Fibroblast of skin of right quadriceps (primary cell): Measurements from ENCODE around the gene LRRFIP2.
A peak's percentile ranks its signal among the peaks of the same experiment; 100 is the strongest.
"Not testable (repeated sequence)": the region's sequence is repeated elsewhere in the genome, so short reads cannot be mapped to it uniquely, and the experiment has no call there.

ENCODE experiments used
- DNase-seq: peaks from one replicate; pipeline ENCODE4 v3.0.0-alpha.2; 2013

The LRRFIP2 gene

DNA sequence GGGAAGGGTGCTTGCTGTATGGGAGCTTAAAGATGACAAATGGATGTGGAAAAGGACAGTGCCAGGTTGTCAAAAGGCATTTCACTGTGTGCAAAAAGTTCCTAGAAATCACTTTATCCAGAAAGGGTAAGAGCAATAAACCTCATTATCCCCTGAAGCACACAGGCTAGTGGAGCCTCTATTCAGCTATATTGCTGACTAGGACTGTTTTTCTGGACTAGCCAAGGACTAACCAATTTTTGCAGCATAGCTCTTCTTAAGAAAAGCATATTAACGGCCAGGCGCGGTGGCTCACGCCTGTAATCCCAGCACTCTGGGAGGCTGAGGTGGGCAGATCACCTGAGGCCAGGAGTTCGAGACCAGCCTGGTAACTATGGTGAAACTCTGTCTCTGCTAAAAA is 116.3 kb downstream of the LRRFIP2 start:
- DNase-seq: no peak

DNA sequence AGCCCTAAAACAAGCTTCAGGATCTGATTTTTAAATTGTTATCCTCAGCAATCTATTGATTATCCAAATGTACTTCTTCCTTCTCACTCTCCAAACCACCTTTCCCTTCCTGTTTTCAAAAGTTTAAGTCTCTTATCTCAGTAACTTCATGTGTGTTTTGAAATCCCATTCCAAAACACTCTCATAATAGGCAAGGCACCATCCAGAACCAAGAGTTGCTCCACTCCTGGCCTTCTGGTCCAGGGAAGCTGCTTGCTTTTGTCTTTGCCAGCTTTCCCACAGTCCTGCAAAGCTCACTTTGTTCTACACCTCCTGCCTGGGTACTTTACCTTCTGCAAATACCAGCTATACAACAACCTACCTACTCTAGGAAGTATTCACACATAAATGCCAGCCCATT is 117.6 kb downstream of the LRRFIP2 start:
- no peak for DNase-seq

DNA sequence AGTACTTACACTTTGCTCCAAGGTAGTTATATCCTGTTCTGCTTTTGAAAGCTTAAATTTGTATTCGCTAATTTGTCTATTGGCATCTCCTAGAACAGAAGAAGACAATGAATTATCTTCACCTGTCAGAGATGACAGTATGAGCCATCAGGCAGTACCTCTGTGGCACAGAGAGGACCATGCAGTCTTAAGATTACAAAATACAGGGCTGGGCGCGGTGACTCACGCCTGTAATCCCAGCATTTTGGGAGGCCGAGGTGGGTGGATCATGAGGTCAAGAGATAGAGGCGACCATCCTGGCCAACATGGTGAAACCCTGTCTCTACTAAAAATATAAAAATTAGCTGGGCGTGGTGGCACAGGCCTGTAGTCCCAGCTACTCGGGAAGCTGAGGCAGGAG is 119.3 kb downstream of the LRRFIP2 start:
- not testable (repeated sequence) for DNase-seq

DNA sequence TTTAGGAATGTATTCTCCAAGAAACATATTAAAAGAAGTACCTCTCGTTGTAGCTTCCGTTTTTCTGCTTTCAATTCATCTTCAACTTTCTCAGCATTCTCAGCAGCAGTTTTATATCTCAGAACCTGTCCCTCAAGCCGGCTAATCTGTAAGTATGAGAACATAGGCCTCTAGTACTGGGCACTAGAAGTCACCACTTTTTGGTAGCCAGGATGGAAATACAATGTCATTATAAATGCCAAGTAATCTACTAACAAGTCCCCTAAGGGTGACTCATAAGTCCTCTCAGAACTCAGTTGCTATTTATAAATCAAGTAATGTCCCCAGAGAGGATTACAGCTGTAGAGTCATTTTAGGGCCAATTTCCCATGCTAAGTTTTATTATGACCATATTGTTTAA is 120.0 kb downstream of the LRRFIP2 start:
- DNase-seq: peak; percentile 80

DNA sequence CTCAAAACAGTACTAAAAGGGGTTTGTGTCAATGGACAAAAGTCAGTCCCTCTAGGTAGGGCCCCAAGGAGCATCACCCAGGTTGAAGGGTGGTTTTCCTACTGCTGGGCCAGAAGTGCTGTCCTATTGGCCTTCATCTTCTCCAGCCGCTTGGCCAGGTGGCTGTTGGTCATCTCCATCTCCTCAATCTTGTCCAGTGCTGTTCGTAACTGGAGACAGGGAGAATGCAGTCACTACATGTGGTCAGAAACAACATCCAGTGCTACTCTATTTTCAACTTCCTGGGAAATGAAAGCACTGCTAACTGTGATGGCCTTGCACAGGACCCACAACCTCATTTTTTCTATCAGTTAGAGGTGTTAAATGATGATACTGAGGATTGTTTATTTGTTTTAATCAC is 120.6 kb downstream of the LRRFIP2 start:
- DNase-seq: no peak

DNA sequence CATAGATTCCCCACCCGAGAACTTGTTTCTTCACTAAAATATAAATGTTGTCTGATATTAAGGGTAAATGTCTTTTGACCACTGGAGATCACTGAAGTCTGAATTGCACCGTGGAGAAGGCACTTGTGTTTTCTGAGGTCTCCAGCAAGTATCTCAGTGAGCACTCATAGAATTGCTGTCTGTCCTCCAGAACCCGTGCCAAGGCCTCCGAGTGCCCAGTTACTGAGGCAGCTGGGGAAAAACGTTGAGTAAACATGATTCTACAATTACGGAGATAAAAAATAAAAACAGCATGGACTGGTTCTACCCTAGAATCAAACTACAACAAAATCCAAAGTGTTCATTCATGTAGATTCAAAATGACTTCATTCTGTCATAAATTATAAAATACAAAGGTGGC is 121.0 kb downstream of the LRRFIP2 start:
- DNase-seq: no peak

DNA sequence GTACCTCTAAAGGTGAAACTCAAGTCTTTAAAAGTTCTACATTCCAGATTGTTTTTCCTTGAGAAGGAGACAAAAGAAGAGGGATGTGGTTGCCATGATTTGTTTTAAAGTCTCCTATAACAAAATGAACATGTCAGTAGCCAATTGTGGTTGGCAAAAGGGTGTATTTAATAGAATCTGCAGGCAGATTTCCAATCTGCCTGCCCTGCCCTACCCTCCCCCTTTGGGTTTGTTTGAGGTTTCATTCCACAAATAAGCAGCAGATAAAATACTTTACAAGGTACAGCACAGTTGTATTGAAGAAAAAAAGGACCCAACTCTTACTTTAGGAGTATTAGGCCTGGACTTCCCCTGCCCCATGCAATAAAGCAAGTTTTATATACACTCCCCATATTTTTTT is 121.5 kb downstream of the LRRFIP2 start:
- no peak for DNase-seq

DNA sequence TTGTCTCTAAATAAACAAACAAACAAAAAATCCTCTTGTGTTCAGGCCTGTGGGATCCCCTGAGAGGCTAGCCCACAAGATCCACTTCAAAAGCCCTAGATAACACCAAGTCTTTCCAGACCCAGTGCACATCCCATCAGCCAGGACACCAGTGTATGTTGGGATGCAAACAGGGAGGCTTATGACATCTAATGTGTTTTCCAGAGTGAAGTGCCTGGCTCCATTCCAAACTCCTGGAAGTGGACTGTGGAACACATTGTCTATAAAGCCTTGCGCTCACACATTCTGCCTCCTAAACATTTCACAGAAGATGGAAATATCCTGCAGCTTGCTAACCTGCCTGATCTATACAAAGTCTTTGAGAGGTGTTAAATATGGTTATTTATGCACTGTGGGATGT is 124.1 kb downstream of the LRRFIP2 start:
- DNase-seq: no peak

DNA sequence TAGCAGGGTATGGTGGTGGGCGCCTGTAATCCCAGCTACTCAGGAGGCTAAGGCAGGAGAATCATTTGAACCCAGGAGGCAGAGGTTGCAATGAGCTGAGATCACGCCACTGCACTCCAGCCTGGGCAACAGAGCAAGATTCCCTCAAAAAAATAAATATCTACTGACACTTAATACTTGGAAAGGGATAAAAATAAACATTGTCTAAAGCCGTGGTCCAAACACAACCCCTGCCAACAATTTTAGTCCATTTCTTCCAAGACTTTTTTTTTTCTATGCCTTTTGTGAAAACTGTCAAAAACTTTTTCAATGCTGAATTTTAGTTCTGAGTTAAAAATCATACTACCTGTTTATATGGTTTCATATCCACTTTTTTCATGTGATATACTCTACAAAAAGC is 131.7 kb downstream of the LRRFIP2 start:
- DNase-seq: not testable (repeated sequence)

DNA sequence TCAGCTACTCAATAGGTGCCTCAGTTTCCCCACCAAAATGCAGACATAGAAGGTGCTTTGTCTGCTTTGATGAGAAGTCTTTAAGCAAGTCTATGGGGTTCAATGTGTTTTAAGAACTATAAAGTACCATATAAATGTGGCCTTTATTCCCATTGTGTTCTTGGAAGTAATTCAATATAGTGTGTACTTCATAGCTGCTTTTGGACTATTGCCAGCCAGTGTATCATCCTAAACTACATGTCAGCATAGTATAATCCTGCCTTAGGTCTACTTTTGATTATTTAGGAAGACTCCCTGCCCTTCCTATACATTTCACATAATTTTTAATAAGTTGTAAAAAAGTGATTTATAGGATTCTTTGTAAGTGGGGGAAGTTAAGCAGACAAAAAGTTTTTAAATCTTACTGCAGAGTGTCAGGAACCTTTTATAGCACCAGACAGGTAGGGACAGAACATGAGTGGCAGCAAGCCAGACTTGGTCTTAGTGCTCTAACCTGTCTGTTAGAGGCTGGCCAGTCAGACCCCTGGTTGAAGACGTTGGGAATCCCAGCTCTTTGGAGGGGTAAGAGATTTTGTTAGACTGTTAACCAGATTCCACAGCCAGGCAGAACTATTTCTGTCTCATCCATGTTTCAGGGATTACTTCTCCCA is 132.7 kb downstream of the LRRFIP2 start:
- no peak for DNase-seq

DNA sequence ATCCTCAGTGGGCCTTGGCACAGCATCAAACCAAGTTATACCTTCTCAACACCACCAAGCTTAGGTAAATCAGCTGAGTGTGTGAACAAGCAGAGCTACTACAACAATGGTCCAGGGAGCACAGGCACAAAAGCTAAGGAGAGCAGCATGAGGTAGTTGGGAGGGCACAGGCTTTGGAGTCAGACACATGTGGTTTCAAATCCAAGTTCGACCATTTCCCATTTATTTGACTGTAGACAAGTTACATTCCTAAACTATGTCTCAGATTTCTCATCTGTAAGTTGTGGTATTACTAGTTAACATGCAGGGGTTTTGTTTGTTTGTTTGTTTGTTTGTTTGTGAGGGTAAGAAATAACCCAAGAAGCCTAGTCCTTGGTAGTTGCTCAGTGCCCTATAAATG is 134.2 kb downstream of the LRRFIP2 start:
- DNase-seq: no peak

DNA sequence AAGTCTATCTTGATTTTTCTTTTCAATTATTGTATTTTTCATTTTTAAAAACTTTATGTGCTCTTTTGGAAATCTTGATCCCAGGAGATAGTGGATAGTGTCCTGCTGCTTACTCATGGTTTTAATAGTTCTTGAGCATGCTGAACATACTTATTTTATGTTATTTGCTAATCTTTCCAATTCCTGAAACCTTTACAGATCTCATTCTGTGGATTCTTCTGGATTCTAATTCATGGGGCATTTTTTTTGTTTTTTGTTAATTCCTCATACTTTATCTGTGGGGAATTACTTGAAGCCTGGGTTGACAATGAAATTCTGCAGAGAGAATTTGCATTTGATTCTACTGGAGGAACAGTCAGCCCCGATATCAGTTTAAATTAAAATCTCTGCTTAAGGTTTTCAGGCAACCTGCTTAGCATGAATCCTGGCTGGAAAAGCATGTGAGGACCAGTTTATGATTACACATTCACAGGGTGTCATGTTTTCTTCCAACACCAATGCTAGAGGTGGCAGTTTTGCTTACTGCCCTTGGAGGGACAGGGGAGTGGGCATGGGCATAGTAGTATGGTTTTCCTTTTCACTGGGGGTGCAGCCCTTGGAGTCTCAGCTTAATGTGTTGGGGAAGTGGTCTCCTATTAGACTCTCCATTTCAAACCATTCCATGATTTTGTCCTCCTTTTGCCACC is 135.1 kb downstream of the LRRFIP2 start:
- no peak for DNase-seq

DNA sequence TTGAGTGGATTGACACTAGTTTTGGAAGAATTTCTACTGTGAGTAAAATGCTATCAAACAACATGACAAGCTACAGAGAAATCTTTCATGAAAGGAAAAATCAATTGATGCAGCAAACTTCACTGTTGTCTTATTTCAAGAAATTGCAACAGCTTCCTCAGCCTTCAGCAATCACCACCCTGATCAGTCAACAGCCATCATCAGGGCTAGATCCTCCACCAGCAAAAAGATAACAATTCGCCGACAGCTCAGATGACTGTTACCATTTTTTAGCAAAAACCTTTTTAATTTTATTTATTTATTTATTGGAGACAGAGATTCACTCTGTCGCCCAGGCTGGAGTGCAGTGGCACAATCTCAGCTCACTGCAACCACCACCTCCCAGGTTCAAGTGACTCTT is 137.0 kb downstream of the LRRFIP2 start:
- no peak for DNase-seq

DNA sequence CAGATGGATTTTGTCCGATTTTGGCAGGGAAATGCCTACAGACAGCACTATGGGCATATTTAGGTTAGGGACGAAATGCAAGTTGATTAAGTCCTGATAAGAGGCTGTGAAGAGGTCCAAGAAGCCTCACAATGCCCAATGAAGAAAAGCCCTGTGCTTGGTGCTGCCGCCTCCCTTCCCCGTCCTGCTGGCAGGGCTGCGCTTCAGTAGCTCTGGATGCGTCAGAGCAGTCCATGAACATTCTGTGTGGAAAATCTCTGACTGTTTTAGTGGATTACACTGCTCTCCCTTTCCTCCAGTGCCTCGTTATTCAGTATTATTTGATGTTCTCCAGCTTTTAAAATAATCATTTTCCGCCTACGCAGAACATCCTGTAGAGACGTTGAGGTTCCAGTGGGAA is 141.4 kb downstream of the LRRFIP2 start:
- DNase-seq: no peak

DNA sequence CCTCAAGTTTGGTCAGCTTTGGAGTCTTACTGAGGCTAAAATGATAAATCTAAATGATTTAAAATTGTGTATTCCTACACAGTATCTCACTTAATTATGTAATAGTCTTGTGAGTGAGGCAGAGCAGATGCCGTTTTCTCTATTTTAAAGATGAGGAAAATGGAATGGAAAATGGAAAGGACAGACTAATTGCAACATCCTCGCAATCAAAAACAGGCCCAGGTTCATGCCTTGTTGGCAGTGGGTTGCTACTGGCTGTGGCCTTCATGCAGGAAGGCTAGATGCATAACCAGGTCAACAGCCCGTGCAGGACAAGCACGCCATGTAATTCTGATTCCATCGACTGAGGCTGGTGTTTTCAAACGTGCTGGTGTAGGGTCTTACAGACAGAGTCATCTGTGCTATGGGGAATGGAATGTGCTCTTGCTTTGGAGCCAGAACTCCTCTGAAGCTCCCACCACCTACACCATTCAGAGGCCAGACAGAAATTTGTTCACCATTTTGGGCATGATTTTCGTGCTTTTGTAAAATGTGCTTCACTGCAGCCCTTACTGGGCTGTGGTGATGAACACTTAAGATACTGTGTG is 143.2 kb downstream of the LRRFIP2 start:
- DNase-seq: no peak

DNA sequence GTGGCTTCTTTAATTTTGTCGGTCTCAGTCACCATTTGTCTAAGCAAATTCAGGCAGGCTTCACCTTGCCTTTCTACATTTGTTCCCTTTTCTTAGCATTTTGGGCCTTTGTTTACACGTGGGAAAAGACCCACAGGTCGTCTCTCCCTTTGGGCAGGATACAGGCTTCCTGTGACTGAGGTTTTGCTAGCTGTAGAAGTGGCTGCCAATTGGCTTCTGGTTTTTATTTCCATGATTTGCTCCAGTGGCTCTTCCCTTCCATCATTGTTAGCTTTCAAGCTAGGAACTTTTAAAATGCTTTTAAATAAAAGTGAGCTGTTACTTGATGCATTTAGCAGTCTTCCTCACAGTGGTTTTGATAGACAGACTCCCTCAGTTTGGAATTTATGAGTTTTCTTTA is 143.8 kb downstream of the LRRFIP2 start:
- no peak for DNase-seq

DNA sequence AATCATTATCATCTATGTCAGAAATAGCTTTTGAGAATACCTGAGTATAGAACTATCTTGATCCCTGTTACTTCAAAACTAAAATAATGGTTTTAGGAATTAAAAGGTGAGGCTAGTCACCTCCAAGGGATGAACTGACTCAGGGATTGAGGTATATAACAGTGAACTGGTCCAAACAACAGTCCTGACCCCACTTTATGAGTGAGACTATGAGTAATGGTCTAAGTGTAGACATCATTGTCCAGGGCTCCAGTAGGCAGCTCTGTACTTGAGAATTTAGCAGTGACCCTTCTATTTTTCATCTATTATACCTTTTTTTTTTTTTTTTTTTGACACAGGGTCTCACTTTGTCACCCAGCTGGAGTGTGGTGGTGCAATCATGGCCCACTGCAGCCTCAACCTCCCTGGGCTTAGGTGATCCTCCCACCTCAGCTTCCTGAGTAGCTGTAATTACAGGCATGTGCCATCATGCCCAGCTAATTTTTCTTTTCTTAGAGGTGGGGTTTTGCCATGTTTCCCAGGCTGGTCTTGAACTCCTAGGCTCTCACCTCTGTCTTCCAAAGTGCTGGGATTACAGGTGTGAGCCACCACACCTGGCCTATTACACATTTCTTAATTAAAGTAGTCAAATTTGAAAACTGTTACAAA is 144.7 kb downstream of the LRRFIP2 start:
- no peak for DNase-seq

DNA sequence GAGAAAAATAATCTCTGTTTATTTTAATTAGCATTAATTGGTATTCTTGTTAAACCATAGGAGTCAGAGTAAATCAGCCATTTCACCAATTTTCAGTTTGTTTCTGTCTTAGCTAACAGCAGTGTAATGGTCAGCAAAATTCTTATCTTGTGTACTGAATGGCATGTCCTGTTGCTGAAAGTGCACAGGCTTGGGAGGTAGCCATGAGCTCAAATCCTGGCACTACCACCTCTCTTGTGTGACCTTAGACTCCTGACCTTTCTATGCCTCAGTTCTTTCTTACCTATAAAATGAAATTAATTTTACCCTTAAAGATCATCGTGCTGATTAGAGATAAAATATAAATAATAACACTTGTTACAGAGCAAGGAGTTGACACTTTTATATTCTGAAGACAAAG is 145.3 kb downstream of the LRRFIP2 start:
- DNase-seq: no peak

DNA sequence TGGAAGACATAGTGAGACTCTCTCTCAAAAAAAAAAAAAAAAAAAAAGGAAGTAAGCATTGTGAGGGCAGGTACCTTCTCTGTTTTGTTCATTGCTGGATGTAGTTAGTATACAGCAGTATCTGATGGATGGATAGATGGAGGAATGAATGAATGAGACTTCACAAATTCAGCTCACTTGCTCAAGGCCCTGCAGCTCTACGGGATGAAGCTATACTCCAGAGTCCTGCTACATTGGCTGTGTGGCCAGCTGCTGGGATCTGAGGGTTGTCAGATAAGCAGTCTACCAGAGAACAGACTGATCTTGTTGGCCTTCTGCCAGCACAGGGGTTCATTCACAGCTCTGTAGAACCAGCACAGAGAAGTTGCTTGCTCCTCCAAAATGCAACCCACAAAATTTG is 146.1 kb downstream of the LRRFIP2 start:
- DNase-seq: no peak

DNA sequence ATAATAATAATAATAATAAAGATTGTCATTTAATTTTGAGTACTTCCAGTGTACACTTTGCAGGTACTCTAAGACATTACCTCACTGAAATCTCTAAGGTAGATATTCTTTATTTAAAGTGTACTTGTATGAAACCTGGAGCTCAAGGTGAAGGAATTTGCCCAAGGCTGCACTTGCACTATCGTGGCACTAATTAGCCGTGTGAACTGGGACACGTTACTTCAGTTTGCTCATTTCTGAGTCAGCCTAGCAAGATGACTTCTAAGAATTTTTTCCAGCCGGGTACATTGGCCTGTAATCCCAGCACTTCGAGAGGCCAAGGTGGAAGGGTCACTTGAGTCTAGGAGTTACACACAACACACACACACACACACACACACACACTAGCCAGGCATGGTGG is 147.5 kb downstream of the LRRFIP2 start:
- no peak for DNase-seq

DNA sequence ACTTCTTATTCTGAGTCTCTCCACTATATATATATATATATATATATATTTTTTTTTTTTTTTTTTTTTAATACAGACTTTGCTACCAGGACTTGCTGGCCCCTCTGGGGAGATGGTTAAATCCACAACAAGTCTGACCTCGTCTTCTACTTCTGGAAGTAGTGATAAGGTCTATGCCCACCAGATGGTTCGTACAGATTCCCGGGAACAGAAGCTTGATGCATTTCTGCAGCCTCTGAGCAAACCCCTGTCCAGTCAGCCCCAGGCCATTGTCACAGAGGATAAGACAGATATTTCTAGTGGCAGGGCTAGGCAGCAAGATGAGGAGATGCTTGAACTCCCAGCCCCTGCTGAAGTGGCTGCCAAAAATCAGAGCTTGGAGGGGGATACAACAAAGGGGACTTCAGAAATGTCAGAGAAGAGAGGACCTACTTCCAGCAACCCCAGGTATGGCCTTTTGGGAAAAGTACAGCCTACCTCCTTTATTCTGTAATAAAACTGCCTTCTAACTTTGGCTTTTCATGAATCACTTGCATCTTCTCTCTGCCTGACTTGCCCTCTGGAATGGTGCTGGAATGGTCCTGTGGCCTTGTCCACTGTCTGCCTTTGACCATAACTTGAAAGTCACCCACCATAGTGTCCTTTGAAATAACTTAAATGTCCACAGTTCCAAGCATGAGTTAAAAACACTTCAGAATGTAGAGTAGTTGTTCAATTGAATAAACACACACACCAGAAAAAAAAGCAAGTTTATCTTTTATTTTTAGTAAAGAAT is 148.6 kb downstream of the LRRFIP2 start:
- DNase-seq: no peak

DNA sequence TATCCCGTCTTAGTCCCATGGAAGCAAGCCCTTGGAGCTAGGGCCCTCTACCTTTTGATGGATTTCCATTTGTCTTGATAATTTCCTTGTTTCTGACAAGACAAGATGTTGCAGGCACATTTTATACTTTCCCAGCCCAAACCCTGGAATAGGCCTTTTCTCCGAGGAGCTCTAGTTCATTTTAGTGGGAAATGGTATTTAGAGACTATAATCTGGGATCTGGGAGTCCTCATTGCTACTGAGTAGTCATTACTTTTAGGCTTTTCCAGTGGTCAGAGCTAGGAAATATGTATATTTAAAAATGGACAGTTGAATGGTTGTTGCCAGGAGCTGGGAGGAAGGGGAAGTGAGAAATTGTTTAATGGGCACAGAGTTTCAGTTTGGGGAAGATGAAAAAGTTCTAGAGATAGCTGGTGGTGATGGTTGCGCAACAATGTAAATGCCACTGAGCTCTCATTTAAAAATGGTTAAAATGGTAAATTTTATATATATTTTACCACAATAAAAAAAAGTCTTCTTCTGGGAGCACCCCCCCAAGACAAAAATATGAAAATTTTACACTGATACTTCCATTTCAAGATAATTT is 149.5 kb downstream of the LRRFIP2 start:
- DNase-seq: no peak

DNA sequence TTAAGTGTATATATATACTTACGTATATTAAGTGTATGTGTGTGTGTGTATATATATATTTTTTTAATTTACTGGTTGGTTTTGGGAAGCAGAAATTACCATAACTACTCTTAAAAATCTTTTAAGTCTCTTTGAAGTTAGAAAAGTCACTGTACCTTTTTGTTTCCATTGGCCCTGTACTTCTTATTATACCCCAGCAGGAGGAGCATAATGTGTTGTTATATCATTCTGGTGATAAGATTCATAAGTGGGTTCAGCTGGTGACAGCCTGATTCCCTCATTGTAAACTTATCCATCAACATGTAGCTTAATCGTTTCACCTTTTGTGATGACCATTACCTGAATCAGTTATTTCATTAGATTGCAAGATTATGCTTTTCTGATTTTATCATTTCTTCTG is 150.3 kb downstream of the LRRFIP2 start:
- DNase-seq: peak; percentile 16
